Vagina (tissue), 2 donors: ENCODE measurements around the gene DCD. TPM values are rescaled to one million over a fixed set of nuclear protein-coding genes. Genes with fewer than 3 reads are reported as not detected.

Source experiments
- DNase-seq, 2 donors: peaks; one replicate each; pipeline ENCODE4 v3.0.0-alpha.2; 2017; ENCODE audit errors: extremely low spot score in 2 of 2
- H3K27ac ChIP-seq: fragments of 200-600 bp; sonication (generic); one replicate; pipeline ENCODE4 v1.5.1; 2019
- H3K27me3 ChIP-seq: fragments of 200-600 bp; sonication (generic); one replicate; pipeline ENCODE4 v1.5.1; 2019
- H3K36me3 ChIP-seq, 2 donors: fragments of 200-600 bp; sonication (generic); one replicate each; pipeline ENCODE4 v1.5.1; 2017 to 2019
- H3K4me1 ChIP-seq: fragments of 200-600 bp; sonication (generic); one replicate; pipeline ENCODE4 v1.5.1; 2019
- H3K4me3 ChIP-seq, 2 donors: fragments of 200-600 bp; sonication (generic); 1 replicate in 1 of 2; 2 replicates in 1 of 2; pipeline ENCODE4 v1.5.1; 2016 to 2019
- H3K9me3 ChIP-seq: fragments of 200-600 bp; sonication (generic); one replicate; pipeline ENCODE4 v1.5.1; 2019
- POLR2A ChIP-seq, 2 donors: fragments of 450-650 bp; IDR thresholded peaks; one replicate each; pipeline ENCODE4 v1.6.1; 2017; ENCODE audit warnings: antibody characterized with exemption in 2 of 2, mild to moderate bottlenecking in 2 of 2, moderate library complexity in 2 of 2
- POLR2AphosphoS5 ChIP-seq, 2 donors: sonication (generic); formaldehyde crosslinking; IDR thresholded peaks; one replicate each; pipeline ENCODE4 v1.9.0; 2017; ENCODE audit warnings: antibody characterized with exemption in 2 of 2, mild to moderate bottlenecking in 2 of 2, low read depth in 1 of 2; ENCODE audit not compliant: insufficient read depth in 1 of 2
- intact Hi-C: fragments of 100-400 bp; cut with DNase I; formaldehyde crosslinking; loops from one replicate; pipeline ENCODE4 v1.15.1; 2023
- total RNA-seq: library from RNA; depleted of rRNA; stranded (reverse); fragments of >200 nt; gene quantifications from one replicate; pipeline ENCODE4 v1.2.3, GENCODE V29; 2016
- TF ChIP-seq, protein P1 (sequence below), 3 experiments: fragments of 450-650 bp in 2 of 3; fragments of 200-600 bp in 1 of 3; sonication (generic) in 1 of 3; IDR thresholded peaks; one replicate each; pipeline ENCODE4 v1.5.1; 2017 to 2019; ENCODE audit warnings: antibody characterized with exemption in 3 of 3, mild to moderate bottlenecking in 2 of 3, moderate library complexity in 2 of 3

DCD gene
- total RNA-seq, 1 donor from 2014 or later = not detected

DNA sequence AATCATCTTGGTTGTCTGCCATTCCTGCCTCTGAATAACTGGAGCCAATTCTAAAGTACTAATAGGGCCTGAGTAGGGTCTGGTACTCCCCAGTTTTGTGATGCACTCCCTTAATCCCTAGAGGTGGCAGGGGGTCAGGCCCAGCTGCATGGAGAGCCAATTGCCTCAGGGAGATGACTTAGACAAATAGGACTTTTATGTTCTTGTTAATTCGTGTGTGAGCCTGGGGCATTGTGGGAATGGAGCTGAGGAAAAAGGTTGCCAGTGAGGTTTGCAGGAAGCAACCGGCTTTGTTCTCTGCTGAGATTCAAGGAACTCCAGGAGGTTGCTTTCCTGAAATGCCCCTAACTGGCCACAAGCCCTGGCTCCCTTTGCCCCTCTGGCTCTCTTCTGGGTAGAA is 6.8 kb upstream of the DCD start:
- no peaks in the 10 kb centered on the region for H3K27me3 ChIP-seq
- no peak overlapping the region for H3K27ac ChIP-seq
- intact Hi-C loops = no loop called here
- H3K9me3 ChIP-seq = no peaks in the 10 kb centered on the region
- TF ChIP-seq, protein P1, sequence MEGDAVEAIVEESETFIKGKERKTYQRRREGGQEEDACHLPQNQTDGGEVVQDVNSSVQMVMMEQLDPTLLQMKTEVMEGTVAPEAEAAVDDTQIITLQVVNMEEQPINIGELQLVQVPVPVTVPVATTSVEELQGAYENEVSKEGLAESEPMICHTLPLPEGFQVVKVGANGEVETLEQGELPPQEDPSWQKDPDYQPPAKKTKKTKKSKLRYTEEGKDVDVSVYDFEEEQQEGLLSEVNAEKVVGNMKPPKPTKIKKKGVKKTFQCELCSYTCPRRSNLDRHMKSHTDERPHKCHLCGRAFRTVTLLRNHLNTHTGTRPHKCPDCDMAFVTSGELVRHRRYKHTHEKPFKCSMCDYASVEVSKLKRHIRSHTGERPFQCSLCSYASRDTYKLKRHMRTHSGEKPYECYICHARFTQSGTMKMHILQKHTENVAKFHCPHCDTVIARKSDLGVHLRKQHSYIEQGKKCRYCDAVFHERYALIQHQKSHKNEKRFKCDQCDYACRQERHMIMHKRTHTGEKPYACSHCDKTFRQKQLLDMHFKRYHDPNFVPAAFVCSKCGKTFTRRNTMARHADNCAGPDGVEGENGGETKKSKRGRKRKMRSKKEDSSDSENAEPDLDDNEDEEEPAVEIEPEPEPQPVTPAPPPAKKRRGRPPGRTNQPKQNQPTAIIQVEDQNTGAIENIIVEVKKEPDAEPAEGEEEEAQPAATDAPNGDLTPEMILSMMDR (IDR thresholded peaks at IDR 0.05) = no peak
- TF ChIP-seq POLR2A (IDR thresholded peaks at IDR 0.05) (no peak), POLR2AphosphoS5 (IDR thresholded peaks at IDR 0.05; ENCODE audit: insufficient read depth in 1 of 2, low read depth in 1 of 2) (no peak)
- no peak for DNase-seq
- no peaks in the 10 kb centered on the region for H3K4me1 ChIP-seq
- H3K36me3 ChIP-seq = no peaks in the 10 kb centered on the region
- H3K4me3 ChIP-seq = no peak overlapping the region

DNA sequence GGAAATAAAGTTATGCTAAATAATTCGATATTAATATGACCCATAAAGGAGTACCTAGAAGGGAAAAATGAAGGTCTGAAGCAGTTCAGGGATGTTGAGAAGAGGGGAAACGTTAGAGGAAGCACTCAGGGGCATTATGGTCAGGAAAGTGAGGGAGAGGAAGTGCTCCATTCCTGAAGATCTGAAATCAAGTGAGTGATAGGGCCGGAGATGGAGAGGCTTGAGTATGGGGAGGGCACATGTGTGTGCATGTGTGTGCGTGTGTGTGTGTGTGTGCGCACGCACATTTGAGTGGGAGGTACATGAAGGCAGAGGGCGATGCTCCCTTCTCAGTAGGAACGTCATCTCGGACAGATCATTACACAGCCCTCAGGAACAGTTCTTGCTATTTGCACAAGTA is 4.9 kb upstream of the DCD start:
- no peak overlapping the region for H3K4me3 ChIP-seq
- intact Hi-C loops = no loop called here
- no peak for DNase-seq
- H3K36me3 ChIP-seq = no peaks in the 10 kb centered on the region
- H3K4me1 ChIP-seq = no peaks in the 10 kb centered on the region
- no peak overlapping the region for H3K27ac ChIP-seq
- H3K27me3 ChIP-seq = no peaks in the 10 kb centered on the region
- no peaks in the 10 kb centered on the region for H3K9me3 ChIP-seq
- TF ChIP-seq POLR2A (IDR thresholded peaks at IDR 0.05) = no peak
- TF ChIP-seq, protein P1 (IDR thresholded peaks at IDR 0.05) = no peak
- TF ChIP-seq POLR2AphosphoS5 (IDR thresholded peaks at IDR 0.05; ENCODE audit: insufficient read depth in 1 of 2, low read depth in 1 of 2) = no peak

DNA sequence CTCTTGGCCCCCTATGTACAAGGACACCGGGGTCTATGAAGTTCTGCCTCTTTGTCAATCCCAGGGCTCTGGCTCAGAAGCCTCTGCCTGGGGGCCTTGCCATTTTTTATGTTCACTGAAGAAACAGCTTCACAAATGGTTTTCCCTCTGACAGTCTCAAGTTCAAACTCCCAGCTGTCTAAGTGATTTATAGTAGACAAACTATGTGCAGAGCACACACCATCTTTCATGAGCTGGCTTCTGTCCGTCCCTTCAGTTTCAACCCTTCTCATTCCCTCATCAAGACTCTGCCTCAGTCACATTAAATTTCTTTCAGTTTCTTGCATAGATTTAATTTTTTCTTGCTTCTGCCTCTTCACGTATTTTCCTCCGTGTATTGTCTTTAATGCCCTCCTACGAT is 2.7 kb upstream of the DCD start:
- H3K27ac ChIP-seq = no peak overlapping the region
- no peaks in the 10 kb centered on the region for H3K4me1 ChIP-seq
- TF ChIP-seq POLR2A (IDR thresholded peaks at IDR 0.05) (no peak), POLR2AphosphoS5 (IDR thresholded peaks at IDR 0.05; ENCODE audit: insufficient read depth in 1 of 2, low read depth in 1 of 2) (no peak)
- TF ChIP-seq, protein P1 (IDR thresholded peaks at IDR 0.05) = no peak

DNA sequence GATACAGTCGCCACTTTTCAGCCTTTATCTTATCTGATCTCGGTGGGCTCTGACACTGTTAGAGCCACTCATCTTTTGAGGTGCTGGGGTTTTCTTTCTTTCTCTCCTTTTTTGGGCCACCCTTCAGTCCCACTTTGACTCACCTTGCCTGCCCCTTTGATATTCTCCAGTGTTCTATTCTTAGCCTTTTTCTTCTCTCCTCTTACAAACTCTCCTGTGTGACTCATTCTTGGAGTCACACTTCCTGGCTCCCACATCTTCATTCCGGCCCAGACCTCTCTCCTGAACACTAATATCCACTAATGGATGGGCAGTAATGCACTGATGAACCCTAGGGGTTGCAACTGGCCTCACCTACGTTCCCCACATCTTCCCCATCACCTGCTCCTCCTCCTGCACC is 2.2 kb upstream of the DCD start:
- intact Hi-C loops = no loop called here
- Histone ChIP-seq H3K36me3 (no peaks in the 10 kb centered on the region), H3K9me3 (no peaks in the 10 kb centered on the region), H3K27ac (no peak overlapping the region), H3K4me1 (no peaks in the 10 kb centered on the region), H3K27me3 (no peaks in the 10 kb centered on the region), H3K4me3 (no peak overlapping the region)
- TF ChIP-seq POLR2A (IDR thresholded peaks at IDR 0.05) = no peak
- TF ChIP-seq, protein P1 (IDR thresholded peaks at IDR 0.05) = no peak
- no peak for TF ChIP-seq POLR2AphosphoS5 (IDR thresholded peaks at IDR 0.05; ENCODE audit: insufficient read depth in 1 of 2, low read depth in 1 of 2)
- no peak for DNase-seq

More for the DNA sequence above, 2.7 kb upstream of the DCD start:
- Histone ChIP-seq H3K27me3 (no peaks in the 10 kb centered on the region), H3K4me3 (no peak overlapping the region), H3K36me3 (no peaks in the 10 kb centered on the region), H3K9me3 (no peaks in the 10 kb centered on the region)
- intact Hi-C loops = no loop called here
- DNase-seq = no peak

DNA sequence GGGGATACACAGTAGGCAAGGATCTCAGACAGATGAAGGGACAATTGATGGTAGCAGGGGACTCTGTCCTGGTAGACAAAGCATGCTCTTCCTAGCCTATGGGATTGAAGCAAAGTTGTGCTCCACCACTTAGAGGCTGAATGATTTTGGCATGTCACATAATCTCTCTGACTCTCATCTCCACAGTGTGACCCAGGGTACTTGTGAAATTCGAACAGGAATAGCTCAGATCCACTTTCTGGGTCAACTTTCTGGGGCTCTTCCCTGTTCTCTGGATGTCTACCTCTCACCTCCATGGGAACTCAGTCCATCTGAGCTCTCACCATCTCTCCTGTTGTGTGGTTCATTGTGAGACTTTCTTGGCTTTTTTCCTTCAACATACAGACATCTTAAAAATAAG is 1.7 kb upstream of the DCD start:
- intact Hi-C loops = loop anchor here (1.0 kb wide), 1 partner anchor 24 kb away; no protein-coding TSS in a partner anchor
- Histone ChIP-seq H3K27me3 (no peaks in the 10 kb centered on the region), H3K9me3 (no peaks in the 10 kb centered on the region), H3K4me3 (no peak overlapping the region), H3K4me1 (no peaks in the 10 kb centered on the region), H3K27ac (no peak overlapping the region), H3K36me3 (no peaks in the 10 kb centered on the region)
- TF ChIP-seq POLR2A (IDR thresholded peaks at IDR 0.05) (no peak), POLR2AphosphoS5 (IDR thresholded peaks at IDR 0.05; ENCODE audit: insufficient read depth in 1 of 2, low read depth in 1 of 2) (no peak)
- TF ChIP-seq, protein P1 (IDR thresholded peaks at IDR 0.05) = no peak
- no peak for DNase-seq
